ENCODE data around the gene ALKBH8. TPM values are rescaled to one million over a fixed set of nuclear protein-coding genes. Genes with fewer than 3 reads are reported as not detected.

The ALKBH8 gene
- total RNA-seq, 1 donor from 2014 or later, result 13.0 TPM

DNA sequence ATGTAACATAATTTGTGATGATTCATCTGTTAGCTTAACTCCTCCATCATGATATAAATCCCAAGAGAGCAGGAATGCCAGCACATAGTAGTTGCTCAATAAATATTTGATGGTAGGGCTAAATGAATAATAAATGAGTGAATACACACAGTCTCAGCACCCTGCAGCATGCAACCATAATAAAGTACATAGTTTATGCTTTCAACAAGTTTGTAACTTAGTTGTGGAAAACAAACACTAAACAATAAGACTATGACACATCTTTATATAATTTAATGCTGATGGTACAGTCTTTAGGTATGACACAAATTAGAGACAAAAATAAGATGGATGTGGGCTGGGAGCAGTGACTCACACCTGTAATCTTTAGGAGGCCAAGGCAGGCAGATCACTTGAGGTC lies 3.8 kb downstream of the ALKBH8 start:
- Histone ChIP-seq H3K4me2 (ENCODE audit: low read length) (peak overlapping the region; percentile 86), H2AFZ (ENCODE audit: low read depth, low read length) (no peak overlapping the region), H3K9me3 (ENCODE audit: insufficient read depth, low read depth, low read length) (no peaks in the 10 kb centered on the region), H3K79me2 (ENCODE audit: insufficient read depth, low read length) (peaks cover 33% of the 10 kb centered on the region), H3K9ac (ENCODE audit: low read length) (peak overlapping the region; percentile 65), H3K4me3 (ENCODE audit: insufficient read depth, low read depth, low read length) (no peak overlapping the region), H3K27ac (ENCODE audit: low read depth, low read length) (peak overlapping the region; percentile 88), H3K4me1 (ENCODE audit: insufficient read depth, low read length) (peaks cover 36% of the 10 kb centered on the region), H3K36me3 (ENCODE audit: insufficient read depth, low read length) (peaks cover 2% of the 10 kb centered on the region), H4K20me1 (ENCODE audit: insufficient read depth, low read length) (no peaks in the 10 kb centered on the region), H3K27me3 (ENCODE audit: insufficient read depth, low read length) (no peaks in the 10 kb centered on the region)
- no peak overlapping the region for H3K4me3 Mint-ChIP-seq (ENCODE audit: unreplicated experiment)
- H3K36me3 Mint-ChIP-seq (ENCODE audit: low read depth, unreplicated experiment), result peaks cover 2% of the 10 kb centered on the region
- no peaks in the 10 kb centered on the region for H3K27me3 Mint-ChIP-seq (ENCODE audit: low read depth, unreplicated experiment)
- DNase-seq (ENCODE audit: low read depth) (peak; percentile 54), FAIRE-seq (peak; percentile 63)
- no peaks in the 10 kb centered on the region for H3K9me3 Mint-ChIP-seq (ENCODE audit: unreplicated experiment)
- H3K4me1 Mint-ChIP-seq (ENCODE audit: low read depth, unreplicated experiment), result peaks cover 27% of the 10 kb centered on the region
- peak overlapping the region; percentile 63 for H3K27ac Mint-ChIP-seq (ENCODE audit: unreplicated experiment)
- no peak for TF ChIP-seq EZH2 (IDR thresholded peaks at IDR 0.05; ENCODE audit: insufficient read depth, low read length)
- TF ChIP-seq, protein P1, sequence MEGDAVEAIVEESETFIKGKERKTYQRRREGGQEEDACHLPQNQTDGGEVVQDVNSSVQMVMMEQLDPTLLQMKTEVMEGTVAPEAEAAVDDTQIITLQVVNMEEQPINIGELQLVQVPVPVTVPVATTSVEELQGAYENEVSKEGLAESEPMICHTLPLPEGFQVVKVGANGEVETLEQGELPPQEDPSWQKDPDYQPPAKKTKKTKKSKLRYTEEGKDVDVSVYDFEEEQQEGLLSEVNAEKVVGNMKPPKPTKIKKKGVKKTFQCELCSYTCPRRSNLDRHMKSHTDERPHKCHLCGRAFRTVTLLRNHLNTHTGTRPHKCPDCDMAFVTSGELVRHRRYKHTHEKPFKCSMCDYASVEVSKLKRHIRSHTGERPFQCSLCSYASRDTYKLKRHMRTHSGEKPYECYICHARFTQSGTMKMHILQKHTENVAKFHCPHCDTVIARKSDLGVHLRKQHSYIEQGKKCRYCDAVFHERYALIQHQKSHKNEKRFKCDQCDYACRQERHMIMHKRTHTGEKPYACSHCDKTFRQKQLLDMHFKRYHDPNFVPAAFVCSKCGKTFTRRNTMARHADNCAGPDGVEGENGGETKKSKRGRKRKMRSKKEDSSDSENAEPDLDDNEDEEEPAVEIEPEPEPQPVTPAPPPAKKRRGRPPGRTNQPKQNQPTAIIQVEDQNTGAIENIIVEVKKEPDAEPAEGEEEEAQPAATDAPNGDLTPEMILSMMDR (IDR thresholded peaks at IDR 0.05; ENCODE audit: insufficient read depth, low read depth, low read length), result no peak

DNA sequence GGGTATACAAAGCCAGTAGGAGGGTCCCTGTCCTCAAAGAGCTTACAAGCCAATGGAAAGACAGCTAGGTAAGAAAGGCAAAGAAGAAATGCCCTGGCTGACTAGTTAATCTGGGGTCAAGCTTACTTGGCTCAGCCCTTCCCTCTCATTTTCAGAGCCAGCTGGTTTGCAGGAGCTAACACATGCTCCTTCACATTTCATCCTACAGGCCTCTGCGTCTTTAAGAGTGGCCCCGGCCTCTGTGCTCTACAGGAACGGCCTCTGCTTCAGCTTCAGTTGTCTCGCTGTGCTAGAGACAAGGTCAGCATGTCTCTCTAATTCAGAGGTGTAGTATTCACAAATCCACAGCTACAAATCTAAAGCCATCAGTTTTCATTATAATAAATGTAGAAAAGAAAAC lies 15.2 kb downstream of the ALKBH8 start:
- H3K36me3 ChIP-seq (ENCODE audit: insufficient read depth, low read length), result peaks cover 26% of the 10 kb centered on the region
- peaks cover 2% of the 10 kb centered on the region for H3K4me1 Mint-ChIP-seq (ENCODE audit: low read depth, unreplicated experiment)
- H3K27me3 Mint-ChIP-seq (ENCODE audit: low read depth, unreplicated experiment), result no peaks in the 10 kb centered on the region
- no peak overlapping the region for H3K4me3 ChIP-seq (ENCODE audit: insufficient read depth, low read depth, low read length)
- H3K27ac Mint-ChIP-seq (ENCODE audit: unreplicated experiment), result no peak overlapping the region
- peaks cover 11% of the 10 kb centered on the region for H3K4me1 ChIP-seq (ENCODE audit: insufficient read depth, low read length)
- H2AFZ ChIP-seq (ENCODE audit: low read depth, low read length), result no peak overlapping the region
- H3K79me2 ChIP-seq (ENCODE audit: insufficient read depth, low read length), result no peaks in the 10 kb centered on the region
- H3K4me3 Mint-ChIP-seq (ENCODE audit: unreplicated experiment), result no peak overlapping the region
- no peaks in the 10 kb centered on the region for H3K36me3 Mint-ChIP-seq (ENCODE audit: low read depth, unreplicated experiment)
- TF ChIP-seq EZH2 (IDR thresholded peaks at IDR 0.05; ENCODE audit: insufficient read depth, low read length), result no peak
- TF ChIP-seq, protein P1 (IDR thresholded peaks at IDR 0.05; ENCODE audit: insufficient read depth, low read depth, low read length), result no peak
- H3K9ac ChIP-seq (ENCODE audit: low read length), result no peak overlapping the region
- H4K20me1 ChIP-seq (ENCODE audit: insufficient read depth, low read length), result no peaks in the 10 kb centered on the region
- H3K4me2 ChIP-seq (ENCODE audit: low read length), result no peak overlapping the region
- FAIRE-seq (no peak), DNase-seq (ENCODE audit: low read depth) (no peak)
- no peaks in the 10 kb centered on the region for H3K27me3 ChIP-seq (ENCODE audit: insufficient read depth, low read length)
- H3K27ac ChIP-seq (ENCODE audit: low read depth, low read length), result no peak overlapping the region
- H3K9me3 Mint-ChIP-seq (ENCODE audit: unreplicated experiment), result no peaks in the 10 kb centered on the region
- no peaks in the 10 kb centered on the region for H3K9me3 ChIP-seq (ENCODE audit: insufficient read depth, low read depth, low read length)

DNA sequence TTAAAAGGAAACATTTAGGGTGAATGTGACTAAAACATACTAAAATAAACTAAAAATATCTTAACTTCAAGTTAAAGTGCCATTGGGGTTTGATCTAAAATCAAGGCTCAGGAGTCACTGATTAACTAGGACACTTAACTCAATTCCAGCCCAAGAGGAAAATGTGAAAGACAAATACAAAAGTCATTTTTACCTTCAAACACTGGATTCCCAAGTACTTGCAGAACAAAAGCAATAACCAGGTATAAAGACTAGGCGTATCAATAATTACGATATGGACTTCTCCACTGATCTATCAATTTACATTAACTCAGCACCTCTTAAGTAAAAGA lies 15.6 kb downstream of the ALKBH8 start:
- FAIRE-seq (no peak), DNase-seq (ENCODE audit: low read depth) (no peak)
- Histone ChIP-seq H3K27ac (ENCODE audit: low read depth, low read length) (no peak overlapping the region), H3K36me3 (ENCODE audit: insufficient read depth, low read length) (peaks cover 26% of the 10 kb centered on the region), H4K20me1 (ENCODE audit: insufficient read depth, low read length) (no peaks in the 10 kb centered on the region), H3K9me3 (ENCODE audit: insufficient read depth, low read depth, low read length) (no peaks in the 10 kb centered on the region), H3K4me1 (ENCODE audit: insufficient read depth, low read length) (peaks cover 12% of the 10 kb centered on the region), H3K27me3 (ENCODE audit: insufficient read depth, low read length) (no peaks in the 10 kb centered on the region), H3K9ac (ENCODE audit: low read length) (no peak overlapping the region), H3K4me2 (ENCODE audit: low read length) (no peak overlapping the region), H2AFZ (ENCODE audit: low read depth, low read length) (no peak overlapping the region), H3K4me3 (ENCODE audit: insufficient read depth, low read depth, low read length) (no peak overlapping the region), H3K79me2 (ENCODE audit: insufficient read depth, low read length) (no peaks in the 10 kb centered on the region)
- Mint-ChIP-seq H3K27me3 (ENCODE audit: low read depth, unreplicated experiment) (no peaks in the 10 kb centered on the region), H3K4me3 (ENCODE audit: unreplicated experiment) (no peak overlapping the region), H3K27ac (ENCODE audit: unreplicated experiment) (no peak overlapping the region), H3K9me3 (ENCODE audit: unreplicated experiment) (no peaks in the 10 kb centered on the region), H3K4me1 (ENCODE audit: low read depth, unreplicated experiment) (peaks cover 6% of the 10 kb centered on the region), H3K36me3 (ENCODE audit: low read depth, unreplicated experiment) (no peaks in the 10 kb centered on the region)
- TF ChIP-seq, protein P1 (IDR thresholded peaks at IDR 0.05; ENCODE audit: insufficient read depth, low read depth, low read length), result no peak
- no peak for TF ChIP-seq EZH2 (IDR thresholded peaks at IDR 0.05; ENCODE audit: insufficient read depth, low read length)
